NCI-H1417 treated with DMSO at 0.1 percent for 48 hours (cell line): ENCODE measurements around the gene SNX10.

ENCODE experiments used
- DNase-seq: peaks from one replicate; lab custom pipeline; 2025; lab: John Stamatoyannopoulos, UW

Gene SNX10

DNA sequence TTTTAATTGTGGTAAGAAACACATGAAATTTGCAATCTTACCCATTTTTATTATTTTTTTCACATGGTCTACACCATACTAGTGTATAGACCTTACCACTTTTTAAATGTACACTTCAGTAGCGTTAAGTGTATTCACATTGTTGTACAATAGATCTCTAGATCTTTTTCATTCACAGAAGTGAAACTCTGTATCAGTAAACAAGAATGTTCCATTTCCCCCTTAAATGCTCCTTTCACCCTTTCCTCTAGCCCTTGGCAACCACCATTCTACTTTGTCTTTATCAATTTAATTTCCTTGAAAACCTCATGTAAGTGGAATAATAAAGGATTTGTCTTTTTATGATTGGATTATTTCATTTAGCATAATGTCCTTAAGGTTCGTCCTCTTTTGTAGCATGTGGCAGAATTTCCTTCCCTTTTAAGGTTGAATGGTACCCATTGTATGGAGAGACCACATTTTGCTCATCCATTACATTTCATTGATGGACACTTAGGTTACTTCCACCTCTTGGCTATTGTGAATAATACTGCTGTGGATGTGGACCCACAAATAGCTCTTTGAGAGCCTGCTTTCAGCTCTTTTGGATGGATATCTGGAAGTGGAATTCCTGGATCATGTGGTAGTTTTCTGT is 45.7 kb downstream of the SNX10 start:
- DNase-seq, result no peak

DNA sequence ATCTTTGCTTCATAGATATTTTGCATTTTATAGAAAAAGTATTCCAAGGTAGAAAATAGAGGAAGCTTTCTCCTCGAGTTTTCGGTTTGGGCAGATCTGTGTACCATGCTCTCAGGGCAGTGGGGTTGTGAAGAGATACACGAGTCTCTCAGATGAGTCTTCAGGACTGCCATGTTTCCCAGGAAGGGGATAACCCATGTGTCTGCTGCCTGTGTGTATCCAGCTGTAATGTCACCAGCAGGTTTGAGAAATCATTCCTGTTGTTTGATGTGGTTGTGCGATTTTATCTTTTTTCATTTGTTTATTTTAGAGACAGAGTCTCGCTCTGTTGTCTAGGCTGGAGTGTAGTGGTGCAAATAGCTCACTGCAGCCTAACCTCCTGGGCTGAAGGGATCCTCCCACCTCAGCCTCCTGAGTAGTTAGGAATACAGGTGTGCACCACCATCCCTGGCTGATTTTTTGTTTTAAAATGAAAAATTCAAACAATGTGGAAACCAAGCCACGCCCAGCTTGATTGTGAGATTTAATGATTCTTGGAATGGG is 48.9 kb downstream of the SNX10 start:
- no peak for DNase-seq

DNA sequence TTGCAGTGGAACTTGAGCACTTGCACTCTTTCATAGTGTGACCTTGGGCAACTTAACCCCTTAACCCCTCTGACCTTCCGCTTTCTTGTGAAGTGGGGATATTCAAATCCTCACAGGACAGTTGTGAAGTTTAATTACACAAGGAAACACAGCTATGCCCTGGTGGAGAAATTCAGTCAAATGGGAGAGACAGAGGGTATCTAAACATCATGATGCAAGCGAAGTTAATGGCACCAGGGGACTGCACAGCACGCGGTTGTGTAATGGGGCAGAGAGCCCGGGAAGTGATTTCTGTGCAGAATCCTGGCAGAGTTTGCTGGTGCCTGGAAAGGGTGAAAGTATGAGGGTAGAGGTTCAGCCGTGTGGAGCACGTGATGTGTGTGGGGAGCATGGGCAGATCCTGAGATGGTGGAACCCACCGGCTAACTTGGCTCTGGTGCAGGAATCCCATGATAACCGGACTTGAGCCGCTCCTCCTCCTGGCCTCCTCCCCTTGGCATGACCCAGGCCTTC is 51.7 kb downstream of the SNX10 start:
- no peak for DNase-seq

DNA sequence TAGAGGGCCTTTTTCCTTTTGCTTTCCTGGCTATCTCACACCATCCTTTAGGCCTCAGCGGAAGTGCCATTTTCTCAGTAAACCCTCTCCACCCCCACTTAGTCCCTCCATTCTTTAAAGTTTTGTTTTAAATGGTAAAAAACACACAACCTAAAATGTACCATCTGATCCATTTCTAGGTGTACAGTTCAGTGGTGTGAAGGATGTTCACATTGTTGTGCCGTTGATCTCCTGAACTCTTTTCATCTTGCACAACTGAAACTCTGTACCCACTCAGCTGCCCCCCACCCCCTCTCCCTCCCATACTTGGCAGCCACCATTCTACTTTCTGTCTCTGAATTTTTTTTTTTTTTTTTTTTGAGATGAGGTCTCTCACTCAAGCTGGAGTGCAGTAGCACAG is 52.2 kb downstream of the SNX10 start:
- DNase-seq, result no peak

DNA sequence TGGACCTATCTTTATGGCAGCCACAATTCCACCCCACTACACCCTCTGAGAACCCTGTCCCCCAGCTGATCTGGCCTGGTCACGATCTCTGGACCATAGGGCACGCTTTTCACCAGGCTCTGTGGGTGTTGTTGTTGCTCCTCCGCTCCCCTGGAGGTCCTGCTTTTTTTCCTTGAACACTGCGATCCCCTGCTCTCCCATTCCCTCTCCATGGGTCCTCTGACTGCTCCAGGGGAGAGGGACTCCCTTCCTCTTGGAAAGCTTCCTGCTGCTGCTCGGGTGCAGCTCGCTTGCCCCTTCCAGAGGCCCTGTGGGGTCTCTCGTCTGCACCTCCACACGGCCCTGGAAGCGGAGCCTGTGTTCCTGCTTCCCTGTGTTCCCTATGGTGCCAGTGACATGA is 53.5 kb downstream of the SNX10 start:
- no peak for DNase-seq

DNA sequence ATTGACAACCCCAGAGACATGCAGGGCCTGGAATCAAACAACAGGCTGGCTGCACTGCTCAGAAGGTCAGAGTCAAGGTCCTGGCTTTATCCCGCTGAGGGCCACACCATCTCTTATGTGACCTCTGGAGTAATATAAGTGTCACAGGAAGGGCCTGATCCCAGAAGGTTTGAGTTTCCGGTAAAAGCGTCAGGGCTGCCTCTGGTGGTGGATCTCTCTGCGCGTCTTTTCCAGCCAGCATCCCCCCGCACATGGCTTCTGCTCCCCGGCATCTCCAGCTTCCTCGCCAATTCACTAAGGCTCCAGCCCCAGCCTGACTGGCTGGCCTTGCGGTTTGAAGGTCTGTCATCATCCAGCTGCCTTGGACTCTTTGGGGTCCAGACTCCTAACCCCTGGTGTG is 54.2 kb downstream of the SNX10 start:
- no peak for DNase-seq

DNA sequence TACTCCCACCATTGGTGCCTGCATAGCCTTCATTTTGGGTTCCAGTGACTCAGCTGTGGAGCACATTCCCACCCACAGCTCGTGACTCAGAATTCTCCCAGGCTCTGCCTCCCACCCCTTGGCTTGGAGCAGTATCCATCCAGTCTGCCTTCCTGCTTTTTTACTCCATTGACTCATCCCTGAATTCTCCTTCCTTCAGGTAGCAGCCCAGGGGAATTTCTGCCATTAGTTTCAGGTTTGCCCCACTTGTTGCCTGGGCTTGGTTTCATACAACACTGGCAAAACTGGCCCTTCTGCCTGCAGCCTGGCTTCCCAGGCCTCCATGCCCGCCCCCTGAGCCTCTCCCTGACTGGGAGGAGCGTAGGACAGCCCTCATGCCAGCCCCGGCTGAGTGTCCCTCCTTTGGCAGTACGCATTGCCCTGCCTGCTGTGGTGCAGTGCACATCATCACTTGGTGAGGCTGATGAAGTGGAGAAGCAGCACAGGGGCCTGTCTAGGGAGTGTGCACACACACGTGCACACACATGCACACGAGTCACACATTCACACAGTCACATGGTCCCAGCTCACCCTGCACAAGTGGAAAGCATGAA is 55.0 kb downstream of the SNX10 start:
- no peak for DNase-seq

DNA sequence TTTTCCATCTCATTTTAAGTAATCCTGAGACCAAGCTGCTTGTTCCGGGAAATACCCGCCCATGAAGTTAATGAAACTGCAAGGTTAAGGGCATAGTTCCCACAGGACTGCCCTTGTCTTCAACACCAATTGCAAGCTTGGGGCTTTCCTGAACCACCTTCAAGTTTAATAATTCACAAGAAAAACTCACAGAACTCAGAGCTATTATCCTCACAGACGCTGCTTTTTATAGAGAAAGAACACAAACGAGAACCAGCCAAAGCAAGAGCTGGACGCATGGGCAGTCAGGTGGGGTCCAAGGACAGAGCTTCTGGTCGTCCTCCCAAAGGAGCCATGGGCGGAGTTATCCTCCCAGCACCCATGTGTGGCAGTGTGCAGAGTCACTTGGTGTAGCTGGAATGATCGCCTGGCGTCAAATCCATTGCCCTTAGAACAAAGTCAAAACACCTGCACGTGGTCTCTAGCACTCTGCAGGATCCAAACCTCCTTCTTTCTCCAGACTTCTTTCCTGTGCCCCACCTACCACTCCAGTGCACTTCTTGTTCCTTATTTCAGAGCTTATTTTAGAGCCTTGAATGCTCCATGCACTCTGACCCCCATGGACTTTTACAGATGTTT is 56.7 kb downstream of the SNX10 start:
- no peak for DNase-seq

DNA sequence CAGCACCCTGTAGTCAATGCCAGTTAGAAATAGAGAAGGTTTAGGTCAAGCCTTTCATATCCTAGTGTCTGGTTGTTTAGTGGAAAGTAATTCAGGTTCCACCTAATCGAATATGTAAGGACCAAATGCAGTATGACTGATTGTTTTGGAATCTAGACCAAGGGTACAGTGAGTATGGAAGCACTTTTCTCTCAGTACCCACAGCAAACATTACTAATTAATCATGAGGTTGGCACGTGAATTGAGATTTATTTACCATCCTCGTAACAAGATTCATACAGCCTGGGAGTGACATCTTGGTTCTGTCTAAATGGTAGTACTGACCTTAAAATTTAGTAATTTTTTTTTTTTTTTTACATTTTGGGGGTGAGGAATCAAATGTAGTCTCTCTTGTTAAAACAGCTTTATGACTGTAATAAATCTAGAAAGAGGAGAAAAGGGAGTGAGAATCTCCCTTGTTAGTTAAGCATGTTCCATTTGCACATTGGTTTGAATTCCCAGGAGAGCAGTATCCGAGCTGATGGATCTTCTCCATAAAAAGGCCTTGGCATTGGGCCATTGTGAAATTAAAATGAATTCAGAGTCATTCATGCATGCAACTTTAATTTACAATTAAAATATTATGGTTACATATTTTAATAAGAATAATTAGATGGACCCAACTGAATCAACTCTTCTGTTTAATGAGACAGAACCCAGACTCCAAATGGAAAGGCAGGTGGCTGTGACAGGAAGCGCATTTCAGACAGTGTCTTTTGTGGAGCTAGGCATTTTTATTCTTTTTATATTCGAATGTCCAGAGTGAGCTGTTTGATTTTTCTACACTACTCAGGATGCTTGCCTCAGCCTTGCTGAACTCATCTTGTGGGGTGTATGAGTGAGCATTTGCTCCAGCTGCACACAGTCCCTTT is 57.6 kb downstream of the SNX10 start:
- DNase-seq, result peak; percentile 51

DNA sequence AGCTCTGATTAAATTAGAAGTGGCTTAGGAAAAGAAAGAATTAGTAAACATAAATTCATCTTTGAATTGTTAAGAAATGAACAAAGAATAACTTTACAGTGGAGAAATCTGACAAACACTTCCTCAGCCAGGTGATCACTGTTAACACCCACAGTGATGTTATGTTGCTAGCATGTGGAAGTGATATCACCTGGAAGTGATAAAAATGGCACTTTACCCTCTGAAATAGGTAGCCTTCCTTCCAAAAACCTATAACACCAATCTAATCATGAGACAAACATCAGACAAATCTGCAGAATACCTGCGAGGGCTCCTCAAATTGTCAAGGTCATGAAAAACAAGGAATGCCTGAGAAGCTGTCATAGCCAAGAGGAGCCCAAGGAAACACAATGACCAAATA is 59.5 kb downstream of the SNX10 start:
- no peak for DNase-seq

DNA sequence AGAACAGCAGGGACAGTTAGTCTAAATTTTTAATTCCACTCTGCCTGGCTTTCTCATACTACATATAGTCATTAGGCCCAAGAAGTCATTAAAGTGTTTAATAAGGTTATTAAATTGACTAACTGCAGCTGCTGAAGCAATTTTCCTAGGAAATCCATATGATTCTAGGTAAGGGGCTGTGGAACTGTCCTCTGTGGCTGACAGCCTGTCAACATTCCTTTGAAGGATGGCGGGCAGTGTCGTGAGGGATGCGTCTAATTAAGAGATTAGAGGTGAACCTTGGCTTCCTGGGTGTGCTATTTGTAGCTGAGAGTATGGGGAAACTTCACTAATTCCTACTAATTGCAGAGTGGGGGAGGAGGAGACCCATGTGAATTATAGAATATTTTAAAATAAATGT is 64.6 kb downstream of the SNX10 start:
- DNase-seq, result no peak

DNA sequence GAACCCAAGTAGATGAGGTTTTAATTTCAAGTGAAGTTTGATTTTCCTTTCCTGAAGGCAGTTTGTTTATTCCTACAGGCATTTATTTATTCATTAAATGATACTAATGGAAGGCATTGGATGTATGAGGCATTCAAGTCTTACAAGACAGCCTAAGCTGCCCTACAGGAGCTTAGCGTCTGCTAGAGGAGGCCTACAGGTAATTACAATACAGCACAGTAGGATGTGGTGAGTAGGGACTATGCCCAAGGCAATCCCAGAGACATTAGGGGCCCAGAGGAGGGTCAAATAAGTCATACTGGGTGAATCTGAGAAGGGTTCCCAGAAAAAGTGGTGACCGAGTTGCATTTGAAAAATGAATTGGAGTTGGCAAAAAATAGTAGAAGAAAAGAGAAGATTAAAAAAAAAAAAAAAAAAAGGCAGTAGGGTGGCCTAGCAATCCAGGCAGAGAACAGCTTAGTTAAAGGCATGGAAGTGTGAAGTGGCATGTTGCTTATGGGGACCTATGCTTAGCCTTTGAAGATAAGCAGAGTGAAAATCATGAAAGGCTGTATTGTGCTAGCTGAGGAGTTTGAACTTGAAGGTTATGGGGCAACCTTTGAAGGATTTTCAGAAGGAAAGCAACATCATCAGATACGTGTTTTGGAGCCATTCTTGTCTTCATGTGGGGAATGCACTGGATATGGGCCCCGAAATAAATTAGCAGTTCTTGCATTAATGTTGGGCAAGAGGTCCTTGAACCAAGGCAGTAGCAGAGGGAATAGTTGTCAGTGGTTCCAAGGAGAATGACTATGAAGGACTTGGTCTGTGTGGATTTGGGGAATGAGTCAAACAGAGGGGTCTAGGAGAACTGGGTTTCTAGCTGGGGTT is 65.5 kb downstream of the SNX10 start:
- no peak for DNase-seq

DNA sequence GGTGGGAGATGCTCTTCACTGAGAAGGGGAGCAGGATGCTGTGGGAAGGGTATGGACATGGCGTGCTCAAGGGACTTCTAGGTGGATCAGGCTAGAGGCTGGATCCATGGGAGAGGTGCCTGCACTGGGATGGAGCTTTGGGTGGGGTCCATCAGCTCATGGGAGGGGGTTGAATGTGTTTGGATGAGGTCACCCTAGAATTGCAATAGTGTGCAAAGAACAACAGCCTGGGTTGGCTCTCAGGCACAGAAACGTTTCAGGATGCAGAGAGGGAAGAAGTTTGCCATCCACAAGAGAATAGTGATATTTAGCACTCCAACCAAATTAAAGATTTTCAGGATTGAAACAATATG is 66.1 kb downstream of the SNX10 start:
- no peak for DNase-seq

DNA sequence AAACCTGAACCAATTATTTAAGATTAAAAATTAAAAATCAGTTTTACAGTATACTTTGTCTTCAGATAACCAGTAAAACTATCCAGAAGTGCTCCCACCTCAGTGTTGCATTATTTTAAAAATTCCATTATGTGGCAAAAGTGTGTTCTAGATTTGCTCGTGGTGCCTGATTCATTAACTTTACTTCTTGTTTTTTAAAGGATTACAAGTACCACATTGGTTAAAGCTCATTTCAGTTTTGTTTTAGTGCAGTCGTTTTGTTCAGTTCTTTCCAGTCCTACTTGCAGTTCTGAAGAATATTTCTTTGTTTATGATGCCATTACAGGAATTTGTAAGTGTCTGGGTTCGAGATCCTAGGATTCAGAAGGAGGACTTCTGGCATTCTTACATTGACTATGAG is 69.0 kb downstream of the SNX10 start:
- no peak for DNase-seq

DNA sequence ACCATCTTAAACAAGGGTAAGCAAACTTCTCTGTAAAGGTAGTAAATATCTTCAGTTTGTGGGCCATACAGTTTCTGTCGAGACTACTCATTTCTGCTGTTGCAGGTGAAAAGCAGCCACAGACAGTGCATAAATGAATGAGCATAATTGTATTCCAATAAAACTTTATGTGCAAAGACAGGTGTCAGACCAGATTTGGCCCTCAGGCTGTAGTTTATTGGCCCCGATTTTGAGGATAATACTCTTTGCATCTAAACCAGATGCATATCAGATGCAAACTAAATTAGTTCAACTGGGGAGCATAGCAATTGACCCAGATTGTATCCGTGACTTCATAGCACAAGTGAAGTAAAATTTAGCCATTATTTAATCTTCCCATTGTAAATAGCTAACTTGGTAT is 70.0 kb downstream of the SNX10 start:
- no peak for DNase-seq

DNA sequence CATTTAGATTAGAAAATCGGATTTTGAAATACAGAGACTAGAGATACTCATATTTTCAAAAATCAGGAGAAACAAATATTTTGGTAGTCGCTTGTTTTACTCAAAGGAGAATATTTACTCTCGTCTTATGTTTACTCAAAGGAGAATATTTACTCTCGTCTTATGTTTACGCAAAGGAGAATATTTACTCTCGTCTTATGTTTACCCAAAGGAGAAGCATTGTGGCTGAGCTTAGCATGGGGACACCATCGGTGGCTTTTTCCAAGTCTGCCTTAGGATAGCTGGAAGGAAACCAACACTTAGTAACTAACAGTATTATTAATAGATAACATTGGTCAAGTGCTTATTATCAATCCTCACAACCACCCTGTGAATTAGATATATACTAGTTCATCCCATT is 71.8 kb downstream of the SNX10 start:
- DNase-seq, result no peak

DNA sequence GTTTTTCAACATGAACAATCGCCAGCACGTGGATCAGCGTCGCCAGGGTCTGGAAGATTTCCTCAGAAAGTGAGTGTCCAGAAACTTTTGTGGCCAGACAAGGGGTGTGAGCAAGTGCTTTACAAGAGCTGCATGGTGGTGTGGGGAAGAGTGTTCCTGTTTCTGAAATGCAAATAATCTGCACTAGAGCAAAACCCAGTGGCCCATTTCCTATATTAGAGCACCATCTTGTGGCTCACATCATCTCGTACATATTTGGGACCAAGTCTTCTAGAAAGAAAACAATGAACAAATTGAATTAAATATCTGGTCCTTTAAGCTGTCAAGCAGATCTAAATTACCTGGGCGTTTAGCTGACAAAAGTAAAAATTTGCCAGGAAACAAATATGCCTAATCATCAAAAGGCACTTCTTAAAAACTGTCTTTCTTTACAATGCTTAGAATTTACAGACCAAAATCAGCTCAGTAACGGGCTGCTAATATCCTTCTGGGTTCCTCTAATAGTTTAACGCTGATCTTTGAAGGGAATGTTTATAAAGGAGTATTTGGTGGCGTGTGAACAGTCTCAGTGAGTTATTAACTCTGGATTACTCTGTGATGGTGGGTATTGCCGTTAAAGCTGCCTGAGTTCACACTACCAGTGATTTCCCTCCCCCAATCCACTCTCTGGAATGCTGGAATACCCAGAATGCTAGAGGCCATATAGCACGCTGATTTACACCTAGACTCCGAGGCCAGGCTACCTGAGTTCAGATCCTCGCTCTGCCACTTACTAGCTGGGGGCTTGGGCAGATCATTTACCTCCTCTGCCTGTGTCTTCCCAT is 73.6 kb downstream of the SNX10 start:
- DNase-seq, result peak; percentile 67

DNA sequence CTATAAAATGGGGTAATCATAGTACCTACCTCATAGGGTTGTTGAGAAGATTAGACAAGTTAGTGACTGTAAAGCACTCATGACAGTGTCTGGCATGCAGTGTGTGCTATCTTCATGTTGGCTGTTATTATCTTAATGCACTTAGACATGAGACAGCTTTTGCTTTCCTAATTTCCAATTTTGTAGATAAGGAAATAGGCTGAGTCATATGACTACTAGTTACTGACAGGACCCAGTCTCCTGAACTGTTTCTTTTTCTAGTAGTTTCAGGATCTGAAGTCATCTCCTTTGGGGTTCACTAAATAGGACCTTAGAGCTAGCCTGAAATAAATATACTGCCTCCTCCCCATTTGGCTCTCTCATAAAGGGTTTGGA is 74.2 kb downstream of the SNX10 start:
- DNase-seq, result no peak

DNA sequence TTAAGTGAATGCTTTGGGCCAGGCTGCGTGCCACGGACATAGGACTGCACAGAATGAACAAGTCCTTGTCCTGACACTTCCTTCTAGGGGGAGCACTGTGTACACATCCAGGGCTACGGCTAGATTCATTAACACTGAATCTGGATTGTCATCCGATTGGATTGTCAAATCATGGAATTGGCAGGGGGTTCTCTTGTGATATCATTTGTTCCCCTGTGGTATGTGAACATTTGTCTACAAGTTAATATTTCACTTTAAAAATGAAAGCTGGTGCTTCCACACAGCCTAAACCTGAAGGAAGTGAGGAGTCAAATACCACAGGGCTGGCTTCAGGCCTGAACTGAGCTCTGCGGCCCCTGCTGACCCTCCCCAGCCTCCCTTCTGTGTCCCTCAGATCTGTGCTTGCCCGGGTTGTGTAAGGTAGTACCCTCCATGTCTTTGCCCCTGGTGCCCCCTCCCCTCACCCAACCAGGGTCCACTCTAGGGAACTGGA is 75.6 kb downstream of the SNX10 start:
- no peak for DNase-seq

DNA sequence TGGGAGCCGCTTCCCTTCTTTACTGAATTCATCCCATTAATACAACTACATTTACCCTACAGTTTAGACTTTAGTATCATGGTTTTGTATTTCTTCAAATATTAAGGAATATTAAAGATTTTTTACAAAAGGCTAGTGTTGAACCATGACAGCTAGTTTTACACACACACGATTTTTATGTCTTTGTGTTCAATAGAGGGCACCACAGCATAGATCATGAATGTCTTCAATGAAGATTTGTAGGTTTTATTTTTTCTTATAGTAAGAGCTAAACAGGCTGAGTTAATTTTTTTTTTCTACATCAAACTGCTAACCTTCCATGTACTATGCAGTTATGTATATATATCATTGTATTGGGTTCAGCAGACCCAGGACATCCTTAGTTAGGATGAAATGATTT is 76.9 kb downstream of the SNX10 start:
- DNase-seq, result no peak
